Breast epithelium (tissue), 4 donors: Measurements from ENCODE around the gene PLA2G15. TPM values are rescaled to one million over a fixed set of nuclear protein-coding genes. Genes with fewer than 3 reads are reported as not detected.

Experiments used
- DNase-seq, 2 donors: peaks; one replicate each; pipeline ENCODE4 v3.0.0-alpha.2; 2019; ENCODE audit warnings: low spot score in 2 of 2
- H3K27ac ChIP-seq, 2 donors: fragments of 200-600 bp; sonication (generic) in 1 of 2; one replicate each; pipeline ENCODE4 v1.5.1; 2016 to 2019; ENCODE audit warnings: mild to moderate bottlenecking in 1 of 2
- H3K27me3 ChIP-seq, 2 donors: fragments of 200-600 bp; sonication (generic) in 1 of 2; one replicate each; pipeline versions ENCODE4 v1.5.1 to v1.6.0; 2017 to 2019; ENCODE audit warnings: control low read depth in 1 of 2, mild to moderate bottlenecking in 1 of 2
- H3K36me3 ChIP-seq: fragments of 200-600 bp; one replicate; pipeline ENCODE4 v1.5.1; 2019
- H3K4me1 ChIP-seq, 2 donors: fragments of 200-600 bp; sonication (generic); one replicate each; pipeline ENCODE4 v1.5.1; 2016 to 2019; ENCODE audit warnings: control low read depth in 1 of 2
- H3K4me3 ChIP-seq, 3 donors: fragments of 200-600 bp; sonication (generic); 1 replicate in 2 of 3; 2 replicates in 1 of 3; pipeline ENCODE4 v1.5.1; 2016 to 2019; ENCODE audit warnings: mild to moderate bottlenecking in 3 of 3, moderate library complexity in 2 of 3
- H3K9me3 ChIP-seq, 2 donors: fragments of 200-600 bp; sonication (generic) in 1 of 2; one replicate each; pipeline ENCODE4 v1.5.1; 2016 to 2019; ENCODE audit warnings: control low read depth in 1 of 2
- CTCF ChIP-seq, 3 donors: fragments of 450-650 bp; IDR thresholded peaks; one replicate each; pipeline ENCODE4 v1.5.1; 2016 to 2017; ENCODE audit warnings: antibody characterized with exemption in 3 of 3, mild to moderate bottlenecking in 3 of 3, moderate library complexity in 3 of 3
- POLR2A ChIP-seq: fragments of 450-650 bp; IDR thresholded peaks from one replicate; pipeline ENCODE4 v1.6.1; 2016; ENCODE audit warnings: antibody characterized with exemption, mild to moderate bottlenecking, moderate library complexity
- POLR2AphosphoS5 ChIP-seq, 3 donors: sonication (generic); formaldehyde crosslinking; IDR thresholded peaks; one replicate each; pipeline ENCODE4 v1.6.1; 2017; ENCODE audit warnings: antibody characterized with exemption in 3 of 3
- intact Hi-C: fragments of 100-400 bp; cut with DNase I; formaldehyde crosslinking; loops from one replicate; pipeline ENCODE4 v1.15.1; 2023; ENCODE audit warnings: low total_unique reads
- total RNA-seq, 3 donors: library from RNA; depleted of rRNA; stranded (reverse); fragments of >200 nt; gene quantifications; one replicate each; pipeline ENCODE4 v1.1.0, GENCODE V29; 2016

PLA2G15 gene
- total RNA-seq, 3 donors from 2014 or later, result 15.4 to 34.7 (median 19.8) TPM

GRCh38 chr16:68229431-68230175 lies 15.6 kb upstream of the PLA2G15 start:
- H3K27ac ChIP-seq, result no peak overlapping the region
- no peaks in the 10 kb centered on the region for H3K9me3 ChIP-seq
- no peaks in the 10 kb centered on the region for H3K36me3 ChIP-seq
- H3K27me3 ChIP-seq, result no peaks in the 10 kb centered on the region
- DNase-seq, result no peak
- peak; percentile 77 to 89 (median 82) for TF ChIP-seq CTCF (IDR thresholded peaks at IDR 0.05)
- TF ChIP-seq POLR2A, result no peak
- TF ChIP-seq POLR2AphosphoS5 (IDR thresholded peaks at IDR 0.05), result no peak
- H3K4me1 ChIP-seq, result no peaks in the 10 kb centered on the region
- H3K4me3 ChIP-seq, result no peak overlapping the region
- intact Hi-C loops, result loop anchor here (10.0 kb wide), 1 partner anchor 145 kb away; the partner anchor contains the start of gene NFATC3

DNA sequence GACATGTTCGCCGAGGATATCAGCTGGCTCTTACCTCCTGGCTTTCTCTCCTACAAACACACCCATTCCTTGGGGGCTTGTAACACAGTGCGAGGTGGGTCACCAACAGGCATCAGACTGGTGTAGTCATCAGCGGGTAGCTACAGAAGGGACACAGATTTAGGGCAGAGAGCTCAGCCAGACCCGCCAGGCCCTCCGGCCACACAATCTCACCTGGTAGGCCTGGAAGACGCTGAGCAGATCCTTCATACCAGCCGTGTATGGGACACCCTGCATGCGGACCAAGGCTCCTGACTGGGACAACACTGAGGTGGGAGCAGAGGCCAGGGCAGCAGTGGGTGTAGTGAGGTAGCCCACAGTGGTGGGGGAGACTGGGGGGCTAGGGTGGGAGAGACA lies 15.0 kb upstream of the PLA2G15 start:
- Histone ChIP-seq H3K4me3 (no peak overlapping the region), H3K9me3 (no peaks in the 10 kb centered on the region), H3K27me3 (no peaks in the 10 kb centered on the region), H3K36me3 (no peaks in the 10 kb centered on the region), H3K4me1 (no peaks in the 10 kb centered on the region), H3K27ac (no peak overlapping the region)
- intact Hi-C loops, result loop anchor here (10.0 kb wide), 1 partner anchor 145 kb away; the partner anchor contains the start of gene NFATC3
- TF ChIP-seq CTCF (IDR thresholded peaks at IDR 0.05) (no peak), POLR2A (no peak), POLR2AphosphoS5 (IDR thresholded peaks at IDR 0.05) (no peak)
- DNase-seq, result no peak

DNA sequence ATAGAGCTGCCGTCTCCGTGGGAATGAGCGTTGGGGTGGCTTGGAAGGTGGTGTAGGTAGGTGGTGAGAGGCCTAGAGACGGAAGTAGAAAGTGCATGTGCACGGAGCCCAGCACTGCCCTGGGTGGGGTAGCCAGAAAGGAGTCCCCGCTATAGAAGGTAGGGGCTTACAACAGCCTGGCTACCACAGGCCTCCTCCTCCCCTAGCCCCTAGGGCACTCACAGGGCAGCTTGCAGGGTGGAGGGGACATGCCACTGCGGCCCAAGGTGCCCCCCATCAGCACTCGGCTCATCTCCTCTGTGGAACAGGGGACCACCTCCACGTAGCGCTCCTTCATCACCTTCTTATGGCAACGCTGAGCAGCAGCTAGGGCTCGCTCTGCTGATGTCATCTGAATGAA lies 14.2 kb upstream of the PLA2G15 start:
- intact Hi-C loops, result loop anchor here (10.0 kb wide), 1 partner anchor 146 kb away; the partner anchor contains the start of gene NFATC3
- TF ChIP-seq POLR2AphosphoS5 (IDR thresholded peaks at IDR 0.05), result no peak
- no peak for TF ChIP-seq POLR2A
- TF ChIP-seq CTCF (IDR thresholded peaks at IDR 0.05), result no peak

DNA sequence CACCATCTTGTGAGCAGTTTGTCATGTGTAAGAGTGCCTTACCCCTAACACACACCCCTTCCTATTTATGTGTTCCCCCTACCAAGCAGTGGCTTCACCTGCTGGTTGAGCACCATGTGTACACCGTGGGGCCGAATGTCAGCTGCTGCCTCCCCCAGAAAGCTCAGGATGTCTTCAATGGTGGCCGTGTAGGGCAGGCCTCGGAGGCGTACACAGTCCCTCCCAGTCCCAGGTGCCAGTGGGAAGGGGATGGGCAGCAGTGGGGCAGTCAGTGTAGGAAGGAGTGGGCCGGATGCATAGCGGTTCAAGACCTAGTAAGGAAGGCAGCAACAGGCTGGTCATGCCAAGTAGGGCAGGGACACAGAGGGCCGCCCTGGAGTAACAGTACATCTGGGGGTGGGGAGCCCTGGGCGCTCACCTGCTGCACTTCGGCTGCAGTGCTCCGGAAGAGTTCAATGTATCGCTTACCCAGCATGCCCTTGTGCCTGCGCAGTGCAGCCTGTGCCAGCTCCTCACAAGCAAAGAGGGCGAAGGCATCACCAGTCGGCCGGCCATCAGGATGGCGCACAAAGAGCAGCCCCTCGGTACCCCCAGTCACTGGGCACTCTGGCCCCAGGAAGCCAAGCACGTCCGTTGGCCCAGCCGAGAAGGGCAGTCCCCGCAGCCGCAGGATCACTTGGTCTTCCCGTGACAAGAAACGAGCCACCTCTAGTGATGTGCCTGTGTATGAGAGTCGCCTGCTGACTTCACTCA lies 13.6 kb upstream of the PLA2G15 start:
- H3K27ac ChIP-seq, result peak overlapping the region in 1 of 2 donors; percentile 6

More for the DNA sequence above, 14.2 kb upstream of the PLA2G15 start:
- Histone ChIP-seq H3K27ac (no peak overlapping the region), H3K4me3 (no peak overlapping the region), H3K27me3 (no peaks in the 10 kb centered on the region), H3K4me1 (no peaks in the 10 kb centered on the region), H3K36me3 (no peaks in the 10 kb centered on the region), H3K9me3 (no peaks in the 10 kb centered on the region)
- no peak for DNase-seq

More for the DNA sequence above, 13.6 kb upstream of the PLA2G15 start:
- H3K4me3 ChIP-seq, result no peak overlapping the region
- no peaks in the 10 kb centered on the region for H3K27me3 ChIP-seq
- DNase-seq, result no peak
- no peaks in the 10 kb centered on the region for H3K4me1 ChIP-seq
- no peaks in the 10 kb centered on the region for H3K9me3 ChIP-seq
- no peaks in the 10 kb centered on the region for H3K36me3 ChIP-seq
- intact Hi-C loops, result loop anchor here (10.0 kb wide), 1 partner anchor 147 kb away; the partner anchor contains the start of gene NFATC3
- TF ChIP-seq POLR2A (no peak), POLR2AphosphoS5 (IDR thresholded peaks at IDR 0.05) (no peak), CTCF (IDR thresholded peaks at IDR 0.05) (no peak)
